Measurements from ENCODE around the gene RASAL1. TPM values are rescaled to one million over a fixed set of nuclear protein-coding genes. Genes with fewer than 3 reads are reported as not detected.

The RASAL1 gene
- total and polyA plus RNA-seq, 7 experiments from 2014 or later = 0.19 to 2.1 (median 1.4) TPM

GRCh38 chr12:113096675-113097461, 38.7 kb downstream of the RASAL1 start:
- H3K9me3 Mint-ChIP-seq = no peaks in the 10 kb centered on the region
- Histone ChIP-seq H3K27ac (ENCODE audit: low read depth, low read length) (no peak overlapping the region), H3K27me3 (ENCODE audit: control insufficient read depth in 2 of 2, insufficient read depth in 2 of 2, low read length in 2 of 2) (no peaks in the 10 kb centered on the region), H3K9me3 (ENCODE audit: control insufficient read depth in 2 of 3, low read length in 3 of 3) (no peaks in the 10 kb centered on the region), H3K36me3 (ENCODE audit: control insufficient read depth in 2 of 3, insufficient read depth in 3 of 3, low read length in 3 of 3) (peaks cover 0 to 24% (median 0%) of the 10 kb centered on the region in 3 experiments), H3K4me1 (ENCODE audit: control insufficient read depth in 2 of 2, insufficient read depth in 2 of 2, low read length in 2 of 2) (peaks cover 0 to 27% of the 10 kb centered on the region in 2 donors), H3K4me3 (ENCODE audit: low read length) (no peak overlapping the region)
- no peak overlapping the region for H3K4me3 Mint-ChIP-seq
- ChIA-PET CTCF (interaction anchor here (3.1 to 6.4 kb wide), 2 partner anchors 45 to 78 kb away, joined by 12 to 73 read pairs; no protein-coding TSS in a partner anchor), POLR2A (no interaction called here)
- peaks cover 0 to 50% (median 40%) of the 10 kb centered on the region in 7 donors for H3K4me1 Mint-ChIP-seq
- H3K36me3 Mint-ChIP-seq = peaks cover 0 to 12% (median 0%) of the 10 kb centered on the region in 5 donors
- intact Hi-C loops (cut with micrococcal nuclease) = loop anchor here in 1 of 2 donors (5.0 kb wide), 1 partner anchor 105 kb away; no protein-coding TSS in a partner anchor
- no peak for DNase-seq
- H3K27me3 Mint-ChIP-seq = no peaks in the 10 kb centered on the region
- no peak for ATAC-seq
- peak overlapping the region in 3 of 9 donors; percentile 2 to 76 (median 10) for H3K27ac Mint-ChIP-seq

GRCh38 chr12:113095405-113095804, 40.2 kb downstream of the RASAL1 start:
- H3K4me1 Mint-ChIP-seq = peaks cover 0 to 65% (median 54%) of the 10 kb centered on the region in 7 donors
- CTCF ChIA-PET = interaction anchor here (0.6 to 6.4 kb wide), 3 partner anchors 44 to 112 kb away, joined by 3 to 73 read pairs (median 3); no protein-coding TSS in a partner anchor

GRCh38 chr12:113094738-113095137, 40.8 kb downstream of the RASAL1 start:
- POLR2A ChIA-PET = interaction anchor here (1.2 kb wide), 1 partner anchor 25 kb away, joined by 3 read pairs; no protein-coding TSS in a partner anchor
- H3K4me3 Mint-ChIP-seq = no peak overlapping the region
- peaks cover 0 to 15% (median 0%) of the 10 kb centered on the region in 5 donors for H3K36me3 Mint-ChIP-seq
- Histone ChIP-seq H3K4me3 (ENCODE audit: low read length) (no peak overlapping the region), H3K4me1 (ENCODE audit: control insufficient read depth in 2 of 2, insufficient read depth in 2 of 2, low read length in 2 of 2) (peaks cover 10 to 48% of the 10 kb centered on the region in 2 donors), H3K27me3 (ENCODE audit: control insufficient read depth in 2 of 2, insufficient read depth in 2 of 2, low read length in 2 of 2) (no peaks in the 10 kb centered on the region), H3K9me3 (ENCODE audit: control insufficient read depth in 2 of 3, low read length in 3 of 3) (no peaks in the 10 kb centered on the region), H3K27ac (ENCODE audit: low read depth, low read length) (no peak overlapping the region), H3K36me3 (ENCODE audit: control insufficient read depth in 2 of 3, insufficient read depth in 3 of 3, low read length in 3 of 3) (peaks cover 0 to 24% (median 0%) of the 10 kb centered on the region in 3 experiments)
- intact Hi-C loops (cut with micrococcal nuclease) = loop anchor here in 1 of 2 donors (5.0 kb wide), 1 partner anchor 102 kb away; no protein-coding TSS in a partner anchor
- H3K27ac Mint-ChIP-seq = no peak overlapping the region
- no peak for DNase-seq
- no peaks in the 10 kb centered on the region for H3K27me3 Mint-ChIP-seq
- no peak for ATAC-seq
- CTCF ChIA-PET = interaction anchor here (1.6 kb wide), 1 partner anchor 43 kb away, joined by 3 read pairs; no protein-coding TSS in a partner anchor
- peaks cover 2 to 70% (median 61%) of the 10 kb centered on the region in 7 donors for H3K4me1 Mint-ChIP-seq
- peaks cover 0 to 2% (median 0%) of the 10 kb centered on the region in 11 donors for H3K9me3 Mint-ChIP-seq

More at GRCh38 chr12:113095405-113095804, 40.2 kb downstream of the RASAL1 start:
- H3K4me3 Mint-ChIP-seq = no peak overlapping the region
- Histone ChIP-seq H3K9me3 (ENCODE audit: control insufficient read depth in 2 of 3, low read length in 3 of 3) (no peaks in the 10 kb centered on the region), H3K27ac (ENCODE audit: low read depth, low read length) (no peak overlapping the region), H3K27me3 (ENCODE audit: control insufficient read depth in 2 of 2, insufficient read depth in 2 of 2, low read length in 2 of 2) (no peaks in the 10 kb centered on the region), H3K36me3 (ENCODE audit: control insufficient read depth in 2 of 3, insufficient read depth in 3 of 3, low read length in 3 of 3) (peaks cover 0 to 24% (median 0%) of the 10 kb centered on the region in 3 experiments), H3K4me1 (ENCODE audit: control insufficient read depth in 2 of 2, insufficient read depth in 2 of 2, low read length in 2 of 2) (peaks cover 4 to 42% of the 10 kb centered on the region in 2 donors), H3K4me3 (ENCODE audit: low read length) (no peak overlapping the region)
- peaks cover 0 to 2% (median 0%) of the 10 kb centered on the region in 11 donors for H3K9me3 Mint-ChIP-seq
- no peak for DNase-seq
- peaks cover 0 to 15% (median 0%) of the 10 kb centered on the region in 5 donors for H3K36me3 Mint-ChIP-seq
- intact Hi-C loops (cut with micrococcal nuclease) = loop anchor here in 1 of 2 donors (5.0 kb wide), 1 partner anchor 103 kb away; no protein-coding TSS in a partner anchor
- peak overlapping the region in 8 of 9 donors; percentile 6 to 77 (median 62) for H3K27ac Mint-ChIP-seq
- POLR2A ChIA-PET = interaction anchor here (0.6 kb wide), 1 partner anchor 128 kb away, joined by 4 read pairs; no protein-coding TSS in a partner anchor
- H3K27me3 Mint-ChIP-seq = no peaks in the 10 kb centered on the region
- no peak for ATAC-seq

- H3K9me3 ChIP-seq (ENCODE audit: control insufficient read depth in 2 of 3, low read length in 3 of 3) = no peaks in the 10 kb centered on the region
- ChIA-PET CTCF (interaction anchor here (1.6 kb wide), 1 partner anchor 42 kb away, joined by 3 read pairs; no protein-coding TSS in a partner anchor), POLR2A (interaction anchor here (1.2 kb wide), 1 partner anchor 24 kb away, joined by 3 read pairs; no protein-coding TSS in a partner anchor)
- peak overlapping the region in 1 of 10 donors; percentile 38 for H3K4me3 Mint-ChIP-seq
- H3K4me3 ChIP-seq (ENCODE audit: low read length) = no peak overlapping the region
- H3K4me1 Mint-ChIP-seq = peaks cover 12 to 73% (median 66%) of the 10 kb centered on the region in 7 donors
- peak overlapping the region in 3 of 9 donors; percentile 31 to 71 (median 41) for H3K27ac Mint-ChIP-seq
- H3K27me3 ChIP-seq (ENCODE audit: control insufficient read depth in 2 of 2, insufficient read depth in 2 of 2, low read length in 2 of 2) = no peaks in the 10 kb centered on the region
- H3K27ac ChIP-seq (ENCODE audit: low read depth, low read length) = no peak overlapping the region
- intact Hi-C loops (cut with micrococcal nuclease) = no loop called here
- peaks cover 0 to 15% (median 0%) of the 10 kb centered on the region in 5 donors for H3K36me3 Mint-ChIP-seq
- peaks cover 0 to 2% (median 0%) of the 10 kb centered on the region in 11 donors for H3K9me3 Mint-ChIP-seq
- ATAC-seq (no peak), DNase-seq (no peak)
- H3K4me1 ChIP-seq (ENCODE audit: control insufficient read depth in 2 of 2, insufficient read depth in 2 of 2, low read length in 2 of 2) = peaks cover 21 to 55% of the 10 kb centered on the region in 2 donors
- peaks cover 0 to 24% (median 0%) of the 10 kb centered on the region in 3 experiments for H3K36me3 ChIP-seq (ENCODE audit: control insufficient read depth in 2 of 3, insufficient read depth in 3 of 3, low read length in 3 of 3)
- H3K27me3 Mint-ChIP-seq = no peaks in the 10 kb centered on the region
Measured at GRCh38 chr12:113093409-113094101, 42.0 kb downstream of the RASAL1 start.

- Mint-ChIP-seq H3K4me1 (peaks cover 14 to 73% (median 65%) of the 10 kb centered on the region in 7 donors), H3K27ac (peak overlapping the region in 8 of 9 donors; percentile 55 to 85 (median 79)), H3K27me3 (no peaks in the 10 kb centered on the region), H3K4me3 (peak overlapping the region in 8 of 10 donors; percentile 25 to 89 (median 56)), H3K36me3 (peaks cover 0 to 15% (median 0%) of the 10 kb centered on the region in 5 donors), H3K9me3 (peaks cover 0 to 2% (median 0%) of the 10 kb centered on the region in 11 donors)
- no peak overlapping the region for H3K4me3 ChIP-seq (ENCODE audit: low read length)
- H3K36me3 ChIP-seq (ENCODE audit: control insufficient read depth in 2 of 3, insufficient read depth in 3 of 3, low read length in 3 of 3) = peaks cover 0 to 24% (median 0%) of the 10 kb centered on the region in 3 experiments
- ATAC-seq (no peak), DNase-seq (no peak)
- CTCF ChIA-PET = interaction anchor here (0.7 to 1.9 kb wide), 5 partner anchors 9 to 102 kb away, joined by 3 to 8 read pairs (median 3); no protein-coding TSS in a partner anchor
- intact Hi-C loops (cut with micrococcal nuclease) = no loop called here
- no peaks in the 10 kb centered on the region for H3K27me3 ChIP-seq (ENCODE audit: control insufficient read depth in 2 of 2, insufficient read depth in 2 of 2, low read length in 2 of 2)
- no peak overlapping the region for H3K27ac ChIP-seq (ENCODE audit: low read depth, low read length)
- no peaks in the 10 kb centered on the region for H3K9me3 ChIP-seq (ENCODE audit: control insufficient read depth in 2 of 3, low read length in 3 of 3)
- POLR2A ChIA-PET = interaction anchor here (0.8 kb wide), 1 partner anchor 35 kb away, joined by 3 read pairs; no protein-coding TSS in a partner anchor
- H3K4me1 ChIP-seq (ENCODE audit: control insufficient read depth in 2 of 2, insufficient read depth in 2 of 2, low read length in 2 of 2) = peaks cover 24 to 55% of the 10 kb centered on the region in 2 donors
Measured at GRCh38 chr12:113092607-113093408, 42.8 kb downstream of the RASAL1 start.

All from naive thymus-derived CD4-positive, alpha-beta T cell (primary cell).